ENCODE measurements around the gene LRSAM1. TPM values are rescaled to one million over a fixed set of nuclear protein-coding genes. Genes with fewer than 3 reads are reported as not detected.
A peak's percentile ranks its signal among the peaks of the same experiment; 100 is the strongest.

LRSAM1 gene
- total RNA-seq, 4 donors from 2014 or later: 13.0 to 24.7 (median 19.6) TPM

GRCh38 chr9:127550751-127551150 lies 99.4 kb downstream of the LRSAM1 start:
- TF ChIP-seq CTCF (IDR thresholded peaks at IDR 0.05; ENCODE audit: low read depth): no peak

Small RNA genes lying within 50 kb of the gene (small RNA-seq; reads per million reads assigned to genes)
- gene RF00019: 0.49 reads per million
- 236 reads per million, percentile 98 among the genes with 10 or more reads in this experiment for gene SNORA65

Other genes with a start within 250 kb of the LRSAM1 start
- gene GARNL3, start 186.7 kb upstream of the LRSAM1 start, total RNA-seq: 10 to 100 TPM in 2 of 4 donors, 1 to 10 TPM in 2; 9.3 to 20.9 (median 14.7) TPM
- 10 to 100 TPM; 17.1 to 46.9 (median 35.9) TPM for gene SLC2A8, start 54.3 kb upstream of the LRSAM1 start, total RNA-seq
- gene ZNF79, start 27.1 kb upstream of the LRSAM1 start, total RNA-seq: 10 to 100 TPM in 2 of 4 donors, 1 to 10 TPM in 2; 6.0 to 11.9 (median 9.5) TPM
- 1,000 to 10,000 TPM; 1,869 to 2,956 (median 2,710) TPM for gene RPL12, start 104 bp upstream of the LRSAM1 start, total RNA-seq
- gene STXBP1, start 160.8 kb downstream of the LRSAM1 start, total RNA-seq: 100 to 1,000 TPM in 1 of 4 donors, 10 to 100 TPM in 3; 23.2 to 116 (median 69.3) TPM

Measured in subcutaneous adipose tissue (tissue), 4 donors.